Measurements from ENCODE around the gene ARID1B. TPM values are rescaled to one million over a fixed set of nuclear protein-coding genes. Genes with fewer than 3 reads are reported as not detected.

ARID1B gene
- total RNA-seq, 1 experiment from 2014 or later, result 60.3 TPM

- TF ChIP-seq E2F4 (CRISPR knock-in tag; IDR thresholded peaks at IDR 0.05; ENCODE audit: borderline replicate concordance, low read depth) (no peak), FOXP1 (CRISPR knock-in tag; IDR thresholded peaks at IDR 0.05; ENCODE audit: borderline replicate concordance) (no peak), ELF4 (CRISPR knock-in tag; IDR thresholded peaks at IDR 0.05; ENCODE audit: low read depth) (no peak), JUN (CRISPR knock-in tag; IDR thresholded peaks at IDR 0.05) (no peak), MLX (CRISPR knock-in tag; IDR thresholded peaks at IDR 0.05) (no peak)
These were observed 17.6 kb downstream of the ARID1B start (continued) for GRCh38 chr6:156794546-156795354.

- Mint-ChIP-seq H3K27me3 (ENCODE audit: low read depth) (no peaks in the 10 kb centered on the region), H3K9me3 (no peaks in the 10 kb centered on the region), H3K4me3 (no peak overlapping the region), H3K4me1 (peaks cover 64% of the 10 kb centered on the region), H3K36me3 (no peaks in the 10 kb centered on the region), H3K27ac (peak overlapping the region; percentile 36)
- DNase-seq (ENCODE audit: low spot score), result no peak
- ChIA-PET POLR2A (interaction anchor here (0.6 kb wide), 1 partner anchor 39 kb away, joined by 3 read pairs; no protein-coding TSS in a partner anchor), CTCF (no interaction called here)
- no peak for ATAC-seq
- TF ChIP-seq ZNF317 (CRISPR knock-in tag; IDR thresholded peaks at IDR 0.05; ENCODE audit: borderline replicate concordance, low read depth), result no peak
- no peak for TF ChIP-seq PREB (CRISPR knock-in tag; IDR thresholded peaks at IDR 0.05; ENCODE audit: borderline replicate concordance)
- no peak for TF ChIP-seq ZNF423 (CRISPR knock-in tag; IDR thresholded peaks at IDR 0.05)
- no peak for TF ChIP-seq ESRRA (CRISPR knock-in tag; IDR thresholded peaks at IDR 0.05; ENCODE audit: borderline replicate concordance)
- TF ChIP-seq TEAD1 (CRISPR knock-in tag; IDR thresholded peaks at IDR 0.05), result no peak
- no peak for TF ChIP-seq ELF4 (CRISPR knock-in tag; IDR thresholded peaks at IDR 0.05; ENCODE audit: low read depth)
- no peak for TF ChIP-seq SP1 (CRISPR knock-in tag; conservative IDR thresholded peaks at IDR 0.05)
- TF ChIP-seq CTCF (IDR thresholded peaks at IDR 0.05), result no peak
- no peak for TF ChIP-seq ZNF416 (CRISPR knock-in tag; IDR thresholded peaks at IDR 0.05)
- no peak for TF ChIP-seq ATF6 (CRISPR knock-in tag; IDR thresholded peaks at IDR 0.05)
- no peak for TF ChIP-seq ZSCAN18 (CRISPR knock-in tag; IDR thresholded peaks at IDR 0.05)
- TF ChIP-seq ZNF396 (CRISPR knock-in tag; IDR thresholded peaks at IDR 0.05; ENCODE audit: borderline replicate concordance), result no peak
- TF ChIP-seq NFATC4 (CRISPR knock-in tag; IDR thresholded peaks at IDR 0.05), result no peak
- no peak for TF ChIP-seq E2F4 (CRISPR knock-in tag; IDR thresholded peaks at IDR 0.05; ENCODE audit: borderline replicate concordance, low read depth)
- TF ChIP-seq EMX1 (CRISPR knock-in tag; IDR thresholded peaks at IDR 0.05), result no peak
- no peak for TF ChIP-seq USF2 (CRISPR knock-in tag; IDR thresholded peaks at IDR 0.05)
- no peak for TF ChIP-seq GTF2I (CRISPR knock-in tag; conservative IDR thresholded peaks at IDR 0.05)
- no peak for TF ChIP-seq GRHL2 (CRISPR knock-in tag; IDR thresholded peaks at IDR 0.05; ENCODE audit: insufficient replicate concordance, severe bottlenecking)
These were observed 18.6 kb downstream of the ARID1B start for GRCh38 chr6:156795825-156796224.
